GM10266 (cell line): ENCODE measurements around the gene DFFA.
"Not testable (repeated sequence)": the region's sequence is repeated elsewhere in the genome, so short reads cannot be mapped to it uniquely, and the experiment has no call there.

Experiments
- DNase-seq: peaks from one replicate; pipeline ENCODE4 v3.0.0; 2012; ENCODE audit errors: extremely low spot score
- CTCF ChIP-seq: IDR thresholded peaks from 2 replicates; pipeline ENCODE4 v1.5.1; 2012; ENCODE audit warnings: mild to moderate bottlenecking, low read depth; ENCODE audit not compliant: control insufficient read depth, insufficient read depth; ENCODE audit errors: missing control alignments

The DFFA gene

GRCh38 chr1:10424651-10425050 is 47.7 kb downstream of the DFFA start:
- no peak for TF ChIP-seq CTCF
- no peak for DNase-seq

DNA sequence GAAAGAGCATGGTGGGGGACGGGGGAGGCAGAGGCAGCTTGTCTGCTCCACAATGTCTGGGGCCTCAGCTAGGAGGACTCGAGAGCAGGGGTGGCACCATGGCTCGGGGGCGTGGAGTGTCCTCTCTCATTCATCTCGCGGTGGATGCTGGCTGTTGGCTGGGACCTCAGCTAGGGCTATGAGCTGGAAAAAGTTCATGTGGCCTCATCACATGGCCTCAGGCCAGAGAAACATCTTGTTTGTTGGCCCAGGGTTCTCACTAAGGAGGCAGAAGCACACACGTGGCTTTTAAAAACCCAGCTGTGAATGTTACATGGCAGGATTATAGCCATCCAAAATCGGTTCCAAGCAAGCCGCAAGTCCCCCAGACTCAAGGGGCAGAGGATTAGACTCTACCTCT is 48.3 kb downstream of the DFFA start:
- no peak for DNase-seq

DNA sequence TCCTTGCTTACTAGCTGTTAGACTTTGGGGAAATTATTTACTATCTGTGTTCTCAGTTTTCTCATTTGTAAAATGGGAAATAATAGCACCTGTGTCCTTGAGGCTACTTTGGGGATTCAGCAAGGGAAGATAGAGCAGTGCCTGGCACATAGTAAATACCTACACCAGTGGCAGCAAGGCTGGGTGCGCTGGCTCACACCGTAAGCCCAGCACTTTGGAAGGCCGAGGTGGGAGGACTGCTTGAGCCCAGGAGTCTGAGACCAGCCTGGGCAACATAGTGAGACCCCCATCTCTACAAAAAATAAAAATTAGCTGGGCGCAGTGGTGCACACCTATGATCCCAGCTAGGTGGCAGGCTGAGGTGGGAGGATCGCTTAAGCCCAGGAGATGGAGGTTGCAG is 50.7 kb downstream of the DFFA start:
- no peak for TF ChIP-seq CTCF

More for the DNA sequence above, 48.3 kb downstream of the DFFA start:
- TF ChIP-seq CTCF = no peak

DNA sequence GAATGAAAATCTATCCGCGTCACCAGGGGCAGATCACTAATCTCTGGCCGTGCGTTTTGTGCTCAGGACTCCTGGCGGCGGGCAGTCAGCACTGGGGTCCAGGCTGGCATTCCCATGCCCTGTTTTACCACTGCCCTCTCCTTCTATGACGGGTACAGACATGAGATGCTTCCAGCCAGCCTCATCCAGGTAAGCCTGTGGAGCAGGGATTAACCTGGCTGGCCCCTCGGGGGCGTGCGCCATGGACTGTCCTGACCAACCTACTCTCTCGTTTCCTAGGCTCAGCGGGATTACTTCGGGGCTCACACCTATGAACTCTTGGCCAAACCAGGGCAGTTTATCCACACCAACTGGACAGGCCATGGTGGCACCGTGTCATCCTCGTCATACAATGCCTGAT is 53.0 kb downstream of the DFFA start:
- DNase-seq = no peak
- TF ChIP-seq CTCF = no peak

More for the DNA sequence above, 50.7 kb downstream of the DFFA start:
- DNase-seq = no peak

DNA sequence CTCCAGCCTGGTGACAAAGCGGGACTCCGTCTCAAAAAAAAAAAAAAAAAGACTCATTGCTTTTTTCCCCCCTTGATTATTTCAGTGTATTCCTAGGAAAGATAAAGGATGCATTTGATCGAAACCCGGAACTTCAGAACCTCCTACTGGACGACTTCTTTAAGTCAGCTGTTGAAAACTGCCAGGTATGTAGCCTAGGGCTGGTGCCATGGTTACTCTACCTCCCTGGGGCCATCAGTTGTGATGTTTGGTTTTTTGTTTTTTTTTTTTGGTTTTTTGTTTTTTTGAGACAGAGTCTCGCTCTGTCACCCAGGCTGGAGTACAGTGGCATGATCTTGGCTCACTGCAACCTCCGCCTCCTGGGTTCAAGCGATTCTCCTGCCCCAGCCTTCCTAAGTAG is 53.6 kb downstream of the DFFA start:
- DNase-seq = not testable (repeated sequence)

DNA sequence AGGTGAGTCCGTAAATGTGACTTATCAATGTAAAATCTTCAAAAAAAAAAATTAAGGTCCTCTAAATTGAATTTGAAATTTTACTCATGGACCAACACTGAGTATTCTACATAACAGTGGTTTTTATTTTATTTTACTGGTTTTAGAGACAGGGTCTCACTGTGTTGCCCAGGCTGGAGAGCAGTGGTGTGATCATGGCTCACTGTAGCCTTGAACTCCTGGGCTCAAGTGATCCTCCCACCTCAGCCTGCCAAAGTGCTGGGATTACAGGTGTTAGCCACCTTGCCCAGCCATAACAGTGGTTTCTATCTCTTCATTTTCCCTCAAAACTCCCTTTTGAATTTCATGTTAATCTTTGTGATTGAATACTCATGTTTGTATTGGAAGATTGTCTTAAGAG is 56.4 kb downstream of the DFFA start:
- not testable (repeated sequence) for DNase-seq

- no peak for TF ChIP-seq CTCF
- no peak for DNase-seq
Measured at GRCh38 chr1:10415211-10415930, 57.0 kb downstream of the DFFA start.

DNA sequence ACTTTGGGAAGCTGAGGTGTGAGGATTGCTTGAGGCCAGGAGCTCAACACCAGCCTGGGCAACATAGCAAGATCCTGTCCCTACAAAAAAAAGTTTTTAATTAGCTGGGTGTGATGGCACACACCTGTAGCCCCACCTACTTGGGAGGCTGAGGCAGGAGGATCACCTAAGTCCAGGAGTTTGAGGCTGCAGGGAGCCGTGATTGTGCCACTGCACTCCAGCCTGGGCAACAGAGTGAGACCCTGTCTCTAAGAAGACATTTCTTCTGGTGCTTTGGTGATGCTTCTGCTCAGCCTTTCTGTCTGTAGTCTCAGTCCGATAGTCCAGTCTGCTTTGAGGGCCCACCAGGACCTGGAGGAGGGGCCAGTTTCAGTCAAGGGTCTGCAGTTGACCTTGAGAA is 65.1 kb downstream of the DFFA start:
- TF ChIP-seq CTCF = no peak
- no peak for DNase-seq
